NB4 (cell line): ENCODE measurements around the gene FLNC.

ENCODE experiments used
- CTCF ChIP-seq: IDR thresholded peaks from one replicate; pipeline ENCODE4 v1.5.1; 2012; ENCODE audit warnings: low read depth, low read length
- MAX ChIP-seq: IDR thresholded peaks from 2 replicates; pipeline ENCODE4 v1.6.1; 2011; ENCODE audit warnings: low read depth, low read length
- MYC ChIP-seq: IDR thresholded peaks from 2 replicates; pipeline ENCODE4 v1.6.1; 2011; ENCODE audit warnings: low read depth, low read length
- POLR2A ChIP-seq: IDR thresholded peaks from 2 replicates; pipeline ENCODE4 v1.6.1; 2011; ENCODE audit warnings: mild to moderate bottlenecking; ENCODE audit not compliant: insufficient read length; ENCODE audit errors: extremely low read depth

- TF ChIP-seq MAX = no peak
- TF ChIP-seq CTCF = no peak
- TF ChIP-seq POLR2A = no peak
- TF ChIP-seq MYC = no peak
Measured at GRCh38 chr7:128827971-128828711, 2.1 kb upstream of the FLNC start.
